ENCODE measurements around the gene CPA2.
"Not testable (repeated sequence)": the region's sequence is repeated elsewhere in the genome, so short reads cannot be mapped to it uniquely, and the experiment has no call there.

Gene CPA2

GRCh38 chr7:130303982-130304381, 37.3 kb downstream of the CPA2 start:
- ChIA-PET CTCF (no interaction called here), POLR2A (ENCODE audit: low non-redundant PET) (no interaction called here)
- H3K27ac ChIP-seq, result no peak overlapping the region
- DNase-seq (ENCODE audit: low spot score), result no peak
- no peak for TF ChIP-seq CTCF (conservative IDR thresholded peaks at IDR 0.05; ENCODE audit: low read depth)

GRCh38 chr7:130304878-130305277, 38.2 kb downstream of the CPA2 start:
- ChIA-PET POLR2A (ENCODE audit: low non-redundant PET) (no interaction called here), CTCF (no interaction called here)
- TF ChIP-seq CTCF (conservative IDR thresholded peaks at IDR 0.05; ENCODE audit: low read depth), result no peak
- H3K27ac ChIP-seq, result no peak overlapping the region
- no peak for DNase-seq (ENCODE audit: low spot score)

GRCh38 chr7:130305433-130306042, 38.9 kb downstream of the CPA2 start:
- no peak for DNase-seq (ENCODE audit: low spot score)
- POLR2A ChIA-PET (ENCODE audit: low non-redundant PET), result no interaction called here
- CTCF ChIA-PET, result no interaction called here
- no peak overlapping the region for H3K27ac ChIP-seq
- no peak for TF ChIP-seq CTCF (conservative IDR thresholded peaks at IDR 0.05; ENCODE audit: low read depth)

- CTCF ChIA-PET, result no interaction called here
- H3K27ac ChIP-seq, result no peak overlapping the region
- no peak for TF ChIP-seq CTCF (conservative IDR thresholded peaks at IDR 0.05; ENCODE audit: low read depth)
- no peak for DNase-seq (ENCODE audit: low spot score)
- POLR2A ChIA-PET (ENCODE audit: low non-redundant PET), result no interaction called here
These were observed 43.3 kb downstream of the CPA2 start for GRCh38 chr7:130309986-130310385.

- TF ChIP-seq CTCF (conservative IDR thresholded peaks at IDR 0.05; ENCODE audit: low read depth), result no peak
- ChIA-PET CTCF (interaction anchor here (0.6 kb wide), 1 partner anchor 77 kb away, joined by 3 read pairs; no protein-coding TSS in a partner anchor), POLR2A (ENCODE audit: low non-redundant PET) (no interaction called here)
- DNase-seq (ENCODE audit: low spot score), result no peak
- no peak overlapping the region for H3K27ac ChIP-seq
These were observed 47.6 kb downstream of the CPA2 start for GRCh38 chr7:130314305-130314704.

GRCh38 chr7:130319541-130319940, 52.9 kb downstream of the CPA2 start:
- POLR2A ChIA-PET (ENCODE audit: low non-redundant PET), result no interaction called here
- CTCF ChIA-PET, result no interaction called here

GRCh38 chr7:130321542-130322229, 55.0 kb downstream of the CPA2 start:
- H3K27ac ChIP-seq; POLR2A ChIA-PET (ENCODE audit: low non-redundant PET); CTCF ChIA-PET; DNase-seq (ENCODE audit: low spot score): not testable (repeated sequence)

More at GRCh38 chr7:130319541-130319940, 52.9 kb downstream of the CPA2 start:
- no peak overlapping the region for H3K27ac ChIP-seq
- DNase-seq (ENCODE audit: low spot score), result no peak
- TF ChIP-seq CTCF (conservative IDR thresholded peaks at IDR 0.05; ENCODE audit: low read depth), result no peak
